ENCODE measurements around the gene ZNF385A. TPM values are rescaled to one million over a fixed set of nuclear protein-coding genes. Genes with fewer than 3 reads are reported as not detected.

The ZNF385A gene
- total RNA-seq, 2 experiments from 2014 or later: 0.32 to 2.9 TPM

DNA sequence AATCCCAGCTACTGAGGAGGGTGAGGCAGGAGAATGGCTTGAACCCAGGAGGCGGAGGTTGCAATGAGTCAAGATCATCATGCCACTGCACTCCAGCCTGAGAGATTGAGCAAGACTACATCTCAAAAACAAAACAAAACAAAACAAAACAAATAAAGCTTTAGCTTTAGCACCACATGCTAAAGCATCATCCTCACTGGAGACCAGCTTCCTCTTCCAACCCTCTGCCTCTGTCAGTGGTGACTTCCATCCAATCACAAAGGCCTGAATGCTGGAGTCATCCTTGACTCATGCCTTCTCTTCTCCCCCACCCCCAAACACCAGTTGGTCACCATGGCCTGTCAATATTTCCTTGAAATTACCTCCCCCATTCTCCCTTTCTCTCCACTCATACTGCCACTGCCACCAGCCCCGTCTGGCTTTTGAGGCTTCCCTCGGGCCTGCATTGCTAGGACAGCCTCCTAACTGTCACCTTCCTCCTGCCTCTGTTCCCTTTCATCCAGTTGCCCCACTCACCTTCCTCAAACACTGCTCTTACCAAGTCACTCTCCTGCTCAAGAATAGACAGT, 1.4 kb downstream of the ZNF385A start:
- Histone ChIP-seq H3K9me2 (ENCODE audit: insufficient read depth, low read length) (no peaks in the 10 kb centered on the region), H3K27ac (ENCODE audit: low read depth, low read length, poor library complexity, severe bottlenecking) (no peak overlapping the region), H3K36me3 (ENCODE audit: insufficient read depth, low read length) (no peaks in the 10 kb centered on the region), H3K4me1 (ENCODE audit: insufficient read depth, low read length, poor library complexity, severe bottlenecking) (peaks cover 41% of the 10 kb centered on the region), H3K4me3 (ENCODE audit: low read depth, low read length, poor library complexity, severe bottlenecking) (no peak overlapping the region), H3K9me3 (ENCODE audit: low read length) (no peaks in the 10 kb centered on the region), H2AFZ (ENCODE audit: low read length) (no peak overlapping the region), H4K20me1 (ENCODE audit: insufficient read depth, low read length) (no peaks in the 10 kb centered on the region), H3K79me2 (ENCODE audit: insufficient read depth, low read depth, low read length) (no peaks in the 10 kb centered on the region), H3K4me2 (ENCODE audit: low read length) (no peak overlapping the region)
- CTCF ChIA-PET (ENCODE audit: unreplicated experiment): no interaction called here
- no TSS peak for BruUV-seq (replicated peaks)
- intact Hi-C loops (cut with micrococcal nuclease; ENCODE audit: unreplicated experiment): no loop called here
- no peak for DNase-seq (ENCODE audit: low spot score)
- TF ChIP-seq, protein P1, sequence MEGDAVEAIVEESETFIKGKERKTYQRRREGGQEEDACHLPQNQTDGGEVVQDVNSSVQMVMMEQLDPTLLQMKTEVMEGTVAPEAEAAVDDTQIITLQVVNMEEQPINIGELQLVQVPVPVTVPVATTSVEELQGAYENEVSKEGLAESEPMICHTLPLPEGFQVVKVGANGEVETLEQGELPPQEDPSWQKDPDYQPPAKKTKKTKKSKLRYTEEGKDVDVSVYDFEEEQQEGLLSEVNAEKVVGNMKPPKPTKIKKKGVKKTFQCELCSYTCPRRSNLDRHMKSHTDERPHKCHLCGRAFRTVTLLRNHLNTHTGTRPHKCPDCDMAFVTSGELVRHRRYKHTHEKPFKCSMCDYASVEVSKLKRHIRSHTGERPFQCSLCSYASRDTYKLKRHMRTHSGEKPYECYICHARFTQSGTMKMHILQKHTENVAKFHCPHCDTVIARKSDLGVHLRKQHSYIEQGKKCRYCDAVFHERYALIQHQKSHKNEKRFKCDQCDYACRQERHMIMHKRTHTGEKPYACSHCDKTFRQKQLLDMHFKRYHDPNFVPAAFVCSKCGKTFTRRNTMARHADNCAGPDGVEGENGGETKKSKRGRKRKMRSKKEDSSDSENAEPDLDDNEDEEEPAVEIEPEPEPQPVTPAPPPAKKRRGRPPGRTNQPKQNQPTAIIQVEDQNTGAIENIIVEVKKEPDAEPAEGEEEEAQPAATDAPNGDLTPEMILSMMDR (conservative IDR thresholded peaks at IDR 0.05; ENCODE audit: low read length): no peak
- no peak for TF ChIP-seq EZH2phosphoT487 (IDR thresholded peaks at IDR 0.05; ENCODE audit: borderline replicate concordance, low read depth, low read length)
- POLR2A ChIA-PET: interaction anchor here (0.7 to 0.9 kb wide), 2 partner anchors 80 to 1550 kb away, joined by 3 read pairs; no protein-coding TSS in a partner anchor

DNA sequence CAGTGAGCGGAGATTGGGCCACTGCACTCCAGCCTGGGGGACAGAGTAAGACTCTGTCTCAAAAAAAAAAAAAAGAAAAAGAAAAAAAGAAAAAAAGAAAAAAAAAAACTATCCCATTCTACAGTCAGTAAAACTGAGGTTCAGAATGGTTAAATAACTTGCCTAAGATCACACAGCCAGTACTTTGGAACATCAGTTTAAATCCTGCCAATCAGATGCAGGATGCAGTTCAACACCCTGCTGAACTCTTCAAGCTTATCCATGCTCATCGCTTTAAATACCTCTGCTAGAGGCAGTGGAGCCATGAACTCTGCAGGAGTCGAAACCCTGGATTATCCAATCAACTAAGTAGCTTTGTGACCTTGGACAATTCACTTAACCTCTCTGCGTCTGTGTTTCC, 3.4 kb downstream of the ZNF385A start:
- H2AFZ ChIP-seq (ENCODE audit: low read length): no peak overlapping the region
- H3K27ac ChIP-seq (ENCODE audit: low read depth, low read length, poor library complexity, severe bottlenecking): no peak overlapping the region
- TF ChIP-seq EZH2phosphoT487 (IDR thresholded peaks at IDR 0.05; ENCODE audit: borderline replicate concordance, low read depth, low read length): no peak
- TF ChIP-seq, protein P1 (conservative IDR thresholded peaks at IDR 0.05; ENCODE audit: low read length): no peak
- H3K9me3 ChIP-seq (ENCODE audit: low read length): no peaks in the 10 kb centered on the region
- no TSS peak for BruUV-seq (replicated peaks)
- intact Hi-C loops (cut with micrococcal nuclease; ENCODE audit: unreplicated experiment): no loop called here
- no peaks in the 10 kb centered on the region for H3K79me2 ChIP-seq (ENCODE audit: insufficient read depth, low read depth, low read length)
- H4K20me1 ChIP-seq (ENCODE audit: insufficient read depth, low read length): no peaks in the 10 kb centered on the region
- no peak overlapping the region for H3K4me3 ChIP-seq (ENCODE audit: low read depth, low read length, poor library complexity, severe bottlenecking)
- ChIA-PET POLR2A (interaction anchor here (0.6 to 0.8 kb wide), 3 partner anchors 12 to 64 kb away, joined by 3 to 5 read pairs (median 3); no protein-coding TSS in a partner anchor), CTCF (ENCODE audit: unreplicated experiment) (no interaction called here)
- H3K36me3 ChIP-seq (ENCODE audit: insufficient read depth, low read length): no peaks in the 10 kb centered on the region
- no peaks in the 10 kb centered on the region for H3K9me2 ChIP-seq (ENCODE audit: insufficient read depth, low read length)
- DNase-seq (ENCODE audit: low spot score): no peak
- peaks cover 35% of the 10 kb centered on the region for H3K4me1 ChIP-seq (ENCODE audit: insufficient read depth, low read length, poor library complexity, severe bottlenecking)
- no peak overlapping the region for H3K4me2 ChIP-seq (ENCODE audit: low read length)

All from OCI-LY7 (cell line).